ENCODE data around the gene DCHS1. TPM values are rescaled to one million over a fixed set of nuclear protein-coding genes. Genes with fewer than 3 reads are reported as not detected.

The DCHS1 gene
- total and polyA plus RNA-seq, 10 of the 15 experiments (the other 5 are each of a cell fraction or from before 2014, with no cell fraction given): 0.02 to 0.64 (median 0.18) TPM; not detected in 1

- no peak for TF ChIP-seq POLR2AphosphoS5 (IDR thresholded peaks at IDR 0.05; ENCODE audit: low read length)
- TF ChIP-seq IKZF2 (IDR thresholded peaks at IDR 0.05): no peak
- TF ChIP-seq ZNF207 (IDR thresholded peaks at IDR 0.05; ENCODE audit: borderline replicate concordance): no peak
- TF ChIP-seq NR2C1 (IDR thresholded peaks at IDR 0.05): no peak
- no peak for TF ChIP-seq GABPA (IDR thresholded peaks at IDR 0.05; ENCODE audit: low read depth)
- TF ChIP-seq NBN (IDR thresholded peaks at IDR 0.05): no peak
- TF ChIP-seq SIN3A (IDR thresholded peaks at IDR 0.05; ENCODE audit: low read depth, low read length): no peak
Measured at GRCh38 chr11:6583584-6583983, 72.0 kb downstream of the DCHS1 start (continued).

DNA sequence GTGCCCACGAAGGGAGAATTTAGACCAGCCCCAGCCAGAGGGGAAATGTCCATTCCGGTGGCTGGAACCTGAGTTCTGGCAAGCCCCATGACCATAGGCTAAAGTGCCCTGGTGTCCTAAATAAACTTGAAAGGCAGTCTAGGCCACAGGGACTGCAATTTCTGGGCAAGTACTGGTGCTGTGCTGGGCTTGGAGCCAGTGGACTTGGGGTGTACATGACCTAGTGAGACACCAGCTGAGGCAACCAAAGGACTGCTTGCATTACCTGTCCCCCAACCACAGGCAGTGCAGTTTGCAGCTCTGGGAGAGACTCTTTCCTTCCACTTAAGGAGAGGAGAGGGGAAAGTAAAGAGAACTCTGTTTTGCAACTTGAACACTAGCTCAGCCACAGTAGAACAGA lies 75.9 kb downstream of the DCHS1 start:
- no peak overlapping the region for H3K27ac ChIP-seq (ENCODE audit: control insufficient read depth, insufficient read depth)
- no peak for ATAC-seq
- no peaks in the 10 kb centered on the region for H3K9me3 ChIP-seq (replicated peaks; ENCODE audit: control insufficient read depth, insufficient read depth, low read length)
- ChIA-PET POLR2A (no interaction called here), RAD21 (ENCODE audit: unreplicated experiment) (no interaction called here), SMC1A (ENCODE audit: uncharacterized antibody, unreplicated experiment) (interaction anchor here (1.2 to 1.5 kb wide), 3 partner anchors 14 to 103 kb away, joined by 3 to 5 read pairs (median 5); partner anchors contain the start of gene MRPL17), CTCF (no interaction called here)
- no peaks in the 10 kb centered on the region for H3K27me3 ChIP-seq (replicated peaks in 1 of 2; ENCODE audit: control insufficient read depth in 2 of 2, insufficient read depth in 2 of 2, low read length in 1 of 2)
- H3K4me3 ChIP-seq: no peak overlapping the region
- peaks cover 4 to 5% of the 10 kb centered on the region in 2 experiments; a peak in 3 of 4 replicates for H3K36me3 ChIP-seq (ENCODE audit: control insufficient read depth in 2 of 2, insufficient read depth in 2 of 2, low read length in 1 of 2)
- H3K4me1 ChIP-seq (ENCODE audit: control insufficient read depth, insufficient read depth, low read length): no peaks in the 10 kb centered on the region
- H4K20me1 ChIP-seq (ENCODE audit: control insufficient read depth, insufficient read depth): no peaks in the 10 kb centered on the region
- BruUV-seq (replicated peaks): no TSS peak
- H3K79me2 ChIP-seq (ENCODE audit: control insufficient read depth, insufficient read depth, low read length): no peaks in the 10 kb centered on the region
- no peak for DNase-seq (ENCODE audit: low read depth, low spot score)
- H2AFZ ChIP-seq (ENCODE audit: control insufficient read depth, low read depth, low read length): no peak overlapping the region
- 70% methylated on average over 2 of the region's 2 CpGs for WGBS (ENCODE audit: insufficient coverage, insufficient replicate concordance, low lambda C conversion rate, missing lambda C conversion rate)
- TF ChIP-seq BRCA1 (IDR thresholded peaks at IDR 0.05; ENCODE audit: low read depth, low read length) (no peak), SP1 (IDR thresholded peaks at IDR 0.05; ENCODE audit: low read depth, low read length) (no peak), CBFB (IDR thresholded peaks at IDR 0.05; ENCODE audit: low read depth) (no peak), KDM1A (IDR thresholded peaks at IDR 0.05; ENCODE audit: borderline replicate concordance) (no peak), MTA3 (IDR thresholded peaks at IDR 0.05; ENCODE audit: borderline replicate concordance, low read length) (no peak), USF1 (IDR thresholded peaks at IDR 0.05; ENCODE audit: borderline replicate concordance, extremely low read length, insufficient read depth, low read depth, low read length) (no peak)
- TF ChIP-seq, protein P1, sequence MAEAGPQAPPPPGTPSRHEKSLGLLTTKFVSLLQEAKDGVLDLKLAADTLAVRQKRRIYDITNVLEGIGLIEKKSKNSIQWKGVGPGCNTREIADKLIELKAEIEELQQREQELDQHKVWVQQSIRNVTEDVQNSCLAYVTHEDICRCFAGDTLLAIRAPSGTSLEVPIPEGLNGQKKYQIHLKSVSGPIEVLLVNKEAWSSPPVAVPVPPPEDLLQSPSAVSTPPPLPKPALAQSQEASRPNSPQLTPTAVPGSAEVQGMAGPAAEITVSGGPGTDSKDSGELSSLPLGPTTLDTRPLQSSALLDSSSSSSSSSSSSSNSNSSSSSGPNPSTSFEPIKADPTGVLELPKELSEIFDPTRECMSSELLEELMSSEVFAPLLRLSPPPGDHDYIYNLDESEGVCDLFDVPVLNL (IDR thresholded peaks at IDR 0.05; ENCODE audit: low read depth, low read length): no peak
- H3K9ac ChIP-seq (ENCODE audit: control insufficient read depth, insufficient read depth, low read length): no peak overlapping the region
- no peak overlapping the region for H3K4me2 ChIP-seq (ENCODE audit: control insufficient read depth, insufficient read depth)
- FAIRE-seq: no peak
- in situ Hi-C loops (cut with MboI): no loop called here
- intact Hi-C loops (cut with micrococcal nuclease; ENCODE audit: unreplicated experiment): no loop called here

All from GM12878 (cell line).